Pancreas (tissue), 10 donors: ENCODE data around the gene ARHGEF25. TPM values are rescaled to one million over a fixed set of nuclear protein-coding genes. Genes with fewer than 3 reads are reported as not detected.
"Not testable (repeated sequence)": the region's sequence is repeated elsewhere in the genome, so short reads cannot be mapped to it uniquely, and the experiment has no call there.

Experiments
- ATAC-seq, 4 donors: fragments of 200-7000 bp; cut with Tn5 transposase; one replicate each; pipeline versions ENCODE4 v1.8.0 to v1.9.1; 2020; ENCODE audit warnings: mild to moderate bottlenecking in 4 of 4, moderate library complexity in 4 of 4
- DNase-seq, 6 donors: peaks; one replicate each; pipeline ENCODE4 v3.0.0-alpha.2; 2020
- FAIRE-seq: peaks from 2 replicates; lab custom pipeline; 2012; peaks lifted over from hg19 to GRCh38; lab: Jason Lieb, UNC
- H3K27ac ChIP-seq, 4 donors: fragments of 200-600 bp; sonication (generic); 1 replicate in 3 of 4; 2 replicates in 1 of 4; pipeline versions ENCODE4 v1.5.0 to v1.8.0; 2020
- H3K27me3 ChIP-seq, 4 donors: fragments of 200-600 bp; one replicate each; pipeline ENCODE4 v1.8.0; 2021
- H3K36me3 ChIP-seq, 3 donors: fragments of 200-600 bp; sonication (generic) in 1 of 3; one replicate each; pipeline versions ENCODE4 v1.5.0 to v1.8.0; 2020 to 2021
- H3K4me1 ChIP-seq, 3 donors: fragments of 200-600 bp; one replicate each; pipeline ENCODE4 v1.8.0; 2021
- H3K4me3 ChIP-seq, 4 donors: fragments of 200-600 bp; sonication (generic) in 2 of 4; one replicate each; pipeline versions ENCODE4 v1.5.0 to v1.8.0; 2020 to 2021
- H3K9me3 ChIP-seq, 4 donors: fragments of 200-600 bp; one replicate each; pipeline ENCODE4 v1.8.0; 2021
- CTCF ChIP-seq, 4 donors: fragments of 200-600 bp; sonication (generic) in 3 of 4; IDR thresholded peaks; one replicate each; pipeline versions ENCODE4 v1.5.0 to v1.8.0; 2021; ENCODE audit warnings: antibody characterized with exemption in 4 of 4
- WGBS, 2 donors: extraction: QIAGEN DNeasy Blood & Tissue Kit; methylation state at CpG; one replicate each; pipeline ENCODE4 v1.1.7; 2013; 5-methylcytosine and 5-hydroxymethylcytosine counted together
- intact Hi-C, 3 donors: fragments of 100-400 bp; cut with DNase I; formaldehyde crosslinking; loops; one replicate each; pipeline versions ENCODE4 v1.11.1 to v1.14.2; 2022
- polyA plus RNA-seq, 2 donors: library from polyadenylated mRNA; stranded (reverse); fragments of 200-250 nt; gene quantifications; one replicate each; pipeline ENCODE4 v1.2.3, GENCODE V29; 2013
- total RNA-seq, 6 donors: library from RNA; stranded (reverse); fragmentation: NEBNext Ultra II Directional in 4 of 6; extraction: Animal tissue kit (Norgen Biotek cat#: 25700) in 4 of 6; gene quantifications; one replicate each; pipeline versions ENCODE4 v1.2.1 to v1.2.4, GENCODE V29; 2021 to 2023
- donor health status: healthy with polysubstance abuse.
- donor health status: DM: no; HTN: no; CAD: no; lungs with moderate emphysema.
- donor health status: DM: no; HTN: no; CAD: no.
- donor health status: control.
- donor health status: control.
- donor health status: Bipolar disorder and iron deficiency.
- donor health status: DM: yes; HTN: yes; CAD: no.
- donor health status: DM: no; HTN: no; CAD: no.
- donor health status: DM: no; HTN: no; CAD: no.
- donor health status: DM: yes; HTN: yes; CAD: no.

The ARHGEF25 gene
- total and polyA plus RNA-seq, 8 donors: 1.8 to 22.1 (median 4.2) TPM

GRCh38 chr12:57638096-57638495 is 26.9 kb downstream of the ARHGEF25 start:
- no peak for TF ChIP-seq CTCF (IDR thresholded peaks at IDR 0.05)
- no peaks in the 10 kb centered on the region for H3K36me3 ChIP-seq
- no peaks in the 10 kb centered on the region for H3K4me1 ChIP-seq
- intact Hi-C loops: no loop called here
- FAIRE-seq (no peak), DNase-seq (no peak), ATAC-seq (no peak)
- H3K27ac ChIP-seq: no peak overlapping the region
- 89 to 97% methylated on average over 3 of the region's 3 CpGs for WGBS, 2 donors
- no peak overlapping the region for H3K4me3 ChIP-seq
- H3K27me3 ChIP-seq: no peaks in the 10 kb centered on the region
- no peaks in the 10 kb centered on the region for H3K9me3 ChIP-seq

- FAIRE-seq (no peak), ATAC-seq (no peak), DNase-seq (no peak)
- Histone ChIP-seq H3K4me3 (no peak overlapping the region), H3K27ac (no peak overlapping the region), H3K4me1 (no peaks in the 10 kb centered on the region), H3K9me3 (no peaks in the 10 kb centered on the region), H3K36me3 (no peaks in the 10 kb centered on the region), H3K27me3 (no peaks in the 10 kb centered on the region)
- WGBS, 2 donors: 71 to 74% methylated on average over 7 of the region's 7 CpGs
- intact Hi-C loops: no loop called here
- TF ChIP-seq CTCF (IDR thresholded peaks at IDR 0.05): no peak
Observed at GRCh38 chr12:57640175-57641042, 29.2 kb downstream of the ARHGEF25 start.

GRCh38 chr12:57641699-57642442 is 30.6 kb downstream of the ARHGEF25 start:
- no peaks in the 10 kb centered on the region for H3K36me3 ChIP-seq
- no peaks in the 10 kb centered on the region for H3K4me1 ChIP-seq
- no peak for TF ChIP-seq CTCF (IDR thresholded peaks at IDR 0.05)
- DNase-seq (peak in 4 of 6 donors; percentile 35 to 64 (median 56)), FAIRE-seq (no peak), ATAC-seq (peak in 2 of 4 donors; percentile 50 to 55)
- H3K4me3 ChIP-seq: no peak overlapping the region
- H3K27me3 ChIP-seq: no peaks in the 10 kb centered on the region
- WGBS, 2 donors: 30 to 33% methylated on average over 5 of the region's 5 CpGs
- H3K9me3 ChIP-seq: no peaks in the 10 kb centered on the region
- no peak overlapping the region for H3K27ac ChIP-seq
- intact Hi-C loops: no loop called here

GRCh38 chr12:57645990-57646658 is 34.9 kb downstream of the ARHGEF25 start:
- H3K4me1 ChIP-seq, intact Hi-C loops, ATAC-seq, H3K36me3 ChIP-seq, H3K27me3 ChIP-seq, FAIRE-seq, H3K4me3 ChIP-seq, DNase-seq, H3K27ac ChIP-seq, H3K9me3 ChIP-seq: not testable (repeated sequence)
- 63 to 69% methylated on average over 11 to 13 of the region's 13 CpGs for WGBS, 2 donors

- DNase-seq, H3K4me3 ChIP-seq, H3K36me3 ChIP-seq, H3K27me3 ChIP-seq, H3K4me1 ChIP-seq, FAIRE-seq, H3K27ac ChIP-seq, H3K9me3 ChIP-seq, intact Hi-C loops, ATAC-seq: not testable (repeated sequence)
- WGBS, 2 donors: 84% methylated on average over 10 of the region's 15 CpGs; no CpG with 5 or more reads in 1 of the 2 donors
Observed at GRCh38 chr12:57646659-57647049, 35.4 kb downstream of the ARHGEF25 start.
